Fibroblast of pulmonary artery (primary cell): ENCODE data around the gene WNT5B.

Source experiments
- DNase-seq: peaks from one replicate; pipeline ENCODE4 v3.0.0-alpha.2; 2010; ENCODE audit warnings: low read depth
- H3K4me3 ChIP-seq: replicated peaks from 2 replicates; pipeline ENCODE4 v1.5.1; 2011; ENCODE audit warnings: low read depth, mild to moderate bottlenecking, control low read depth, low read length, moderate library complexity
- TF ChIP-seq, protein P1 (sequence below): IDR thresholded peaks from 2 replicates; pipeline ENCODE4 v1.5.1; 2011; ENCODE audit warnings: mild to moderate bottlenecking, control low read depth, low read length, inconsistent platforms; ENCODE audit errors: missing control alignments

The WNT5B gene

DNA sequence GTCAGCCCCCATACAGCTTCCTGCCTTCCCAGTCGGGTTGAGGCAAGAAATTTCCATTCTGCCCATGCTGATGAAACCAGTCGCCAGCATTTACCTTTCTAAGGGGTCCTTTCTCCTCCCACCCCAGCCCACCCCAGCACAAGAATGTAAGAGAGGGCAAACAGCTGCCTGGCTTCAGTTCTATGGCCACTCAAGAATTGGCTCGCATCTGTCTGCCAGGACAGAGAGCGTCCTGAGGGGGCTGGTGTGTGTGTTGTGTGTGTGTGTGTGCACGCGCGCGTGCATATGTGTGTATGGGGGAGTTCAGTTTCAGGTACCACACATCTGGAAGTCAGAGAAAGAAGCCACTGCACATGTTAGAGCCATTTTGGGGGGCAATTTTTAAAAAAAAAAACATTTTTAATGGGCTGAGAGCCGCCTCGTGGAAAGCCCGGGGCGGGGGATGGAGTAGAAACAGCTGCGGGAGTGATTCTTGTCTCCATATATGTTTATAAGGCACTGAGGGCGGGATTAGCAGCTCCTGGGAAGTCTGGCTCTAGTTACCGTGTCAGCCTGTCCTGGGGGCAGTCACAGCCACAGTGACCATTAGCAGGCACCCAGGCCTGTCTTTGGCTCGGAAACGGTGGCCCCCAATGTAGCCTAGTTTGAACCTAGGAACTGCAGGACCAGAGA lies at the start of gene WNT5B:
WNT5B (plus strand) TSS at position 566 of the 672 bp plus-strand sequence. CDS start 2,124 bp downstream, outside the sequence.
- TF ChIP-seq, protein P1, sequence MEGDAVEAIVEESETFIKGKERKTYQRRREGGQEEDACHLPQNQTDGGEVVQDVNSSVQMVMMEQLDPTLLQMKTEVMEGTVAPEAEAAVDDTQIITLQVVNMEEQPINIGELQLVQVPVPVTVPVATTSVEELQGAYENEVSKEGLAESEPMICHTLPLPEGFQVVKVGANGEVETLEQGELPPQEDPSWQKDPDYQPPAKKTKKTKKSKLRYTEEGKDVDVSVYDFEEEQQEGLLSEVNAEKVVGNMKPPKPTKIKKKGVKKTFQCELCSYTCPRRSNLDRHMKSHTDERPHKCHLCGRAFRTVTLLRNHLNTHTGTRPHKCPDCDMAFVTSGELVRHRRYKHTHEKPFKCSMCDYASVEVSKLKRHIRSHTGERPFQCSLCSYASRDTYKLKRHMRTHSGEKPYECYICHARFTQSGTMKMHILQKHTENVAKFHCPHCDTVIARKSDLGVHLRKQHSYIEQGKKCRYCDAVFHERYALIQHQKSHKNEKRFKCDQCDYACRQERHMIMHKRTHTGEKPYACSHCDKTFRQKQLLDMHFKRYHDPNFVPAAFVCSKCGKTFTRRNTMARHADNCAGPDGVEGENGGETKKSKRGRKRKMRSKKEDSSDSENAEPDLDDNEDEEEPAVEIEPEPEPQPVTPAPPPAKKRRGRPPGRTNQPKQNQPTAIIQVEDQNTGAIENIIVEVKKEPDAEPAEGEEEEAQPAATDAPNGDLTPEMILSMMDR = no peak
- DNase-seq = no peak
- H3K4me3 ChIP-seq = peak within 1 kb of the TSS; percentile 43

DNA sequence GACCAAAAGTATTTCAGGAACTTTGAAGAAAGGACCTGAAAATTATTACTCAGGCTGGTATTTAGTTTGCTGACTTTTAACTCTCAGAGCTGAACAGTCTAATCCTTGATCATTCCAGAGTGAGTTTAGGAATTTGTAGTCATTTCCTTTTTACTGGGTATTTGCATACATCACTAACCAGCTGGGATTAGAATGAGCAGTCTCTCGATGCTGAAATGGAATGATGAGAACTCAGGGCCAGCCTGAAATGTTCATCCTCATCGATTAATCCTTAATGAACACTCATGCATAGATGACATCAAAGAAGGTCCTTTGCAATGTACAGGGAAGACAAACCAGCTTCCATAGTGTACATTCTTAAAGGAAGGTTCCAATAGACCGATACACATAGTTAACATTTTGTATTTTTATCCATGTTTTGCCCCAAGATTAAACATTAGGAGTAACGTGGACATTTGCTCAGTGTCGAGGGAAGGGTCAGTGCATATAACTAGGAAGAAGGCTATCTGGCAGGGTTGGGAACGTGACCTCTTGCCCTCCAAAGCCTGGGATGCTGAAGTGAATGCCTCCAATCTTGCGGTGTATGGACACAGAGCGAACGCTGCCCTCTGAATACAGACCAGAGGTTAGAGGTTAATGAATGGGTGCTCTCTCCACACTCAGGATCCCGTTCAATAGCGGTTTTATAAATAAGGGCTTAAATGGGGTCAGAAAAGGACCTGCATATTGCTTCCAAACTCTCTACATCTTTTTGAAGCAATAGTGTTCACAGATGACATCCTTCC lies 49.2 kb upstream of the WNT5B start:
- peak; percentile 33 for DNase-seq
- TF ChIP-seq, protein P1 = no peak
- no peak overlapping the region for H3K4me3 ChIP-seq

DNA sequence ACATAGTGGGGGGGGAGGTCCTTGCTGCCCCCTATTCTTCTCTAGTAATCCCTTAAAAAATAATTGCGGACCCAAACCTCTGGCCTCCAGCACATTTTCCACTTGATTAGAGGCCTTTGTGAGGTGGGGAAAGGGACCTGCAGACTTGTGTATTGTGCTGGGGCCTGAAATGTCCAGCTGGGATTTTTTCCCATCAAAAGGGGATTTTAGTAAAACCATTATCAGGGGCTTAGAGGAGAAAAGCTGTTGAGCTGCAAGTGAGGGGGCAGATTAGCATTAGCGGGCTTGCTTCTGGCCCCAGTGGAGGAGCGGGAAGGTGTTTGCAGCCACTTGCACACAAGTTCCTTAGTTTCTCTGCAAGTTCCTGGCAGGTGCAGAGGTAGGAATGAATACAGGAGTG lies 48.5 kb upstream of the WNT5B start:
- TF ChIP-seq, protein P1 = no peak
- DNase-seq = no peak
- H3K4me3 ChIP-seq = no peak overlapping the region

DNA sequence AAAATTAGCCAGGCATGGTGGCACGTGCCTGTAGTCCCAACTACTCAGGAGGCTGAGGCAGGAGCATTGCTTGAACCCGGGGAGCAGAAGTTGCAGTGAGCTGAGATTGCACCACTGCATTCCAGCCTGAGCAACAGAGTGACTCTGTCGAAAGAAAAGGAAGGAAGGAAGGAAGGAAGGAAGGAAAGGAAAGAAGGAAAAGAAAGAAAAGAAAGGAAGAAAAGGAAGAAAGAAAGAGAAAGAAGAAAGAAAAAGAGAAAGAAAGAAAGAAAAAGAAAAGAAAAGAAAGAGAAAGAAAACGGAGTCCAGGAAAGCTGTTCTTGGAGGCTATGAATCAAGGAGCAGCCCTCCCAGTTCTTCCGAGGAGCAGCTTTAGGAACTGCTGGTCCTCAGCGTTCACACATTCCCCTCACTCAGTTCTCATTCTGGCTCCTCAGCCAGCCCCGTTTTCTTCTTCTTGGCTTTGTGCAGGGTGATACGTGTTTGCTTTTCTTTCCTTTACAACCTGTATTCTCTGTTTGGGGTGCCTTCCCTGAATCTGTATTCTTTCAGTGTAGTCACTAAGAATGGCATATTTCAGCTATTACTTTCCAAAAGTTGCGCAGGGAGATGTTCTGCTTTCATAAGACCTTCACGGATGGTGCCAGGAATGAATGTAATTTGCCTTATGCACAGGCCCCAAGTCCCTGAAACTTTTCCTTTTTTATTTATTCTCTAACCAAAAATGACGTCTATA lies 46.9 kb upstream of the WNT5B start:
- no peak for DNase-seq
- TF ChIP-seq, protein P1 = no peak
- H3K4me3 ChIP-seq = no peak overlapping the region

DNA sequence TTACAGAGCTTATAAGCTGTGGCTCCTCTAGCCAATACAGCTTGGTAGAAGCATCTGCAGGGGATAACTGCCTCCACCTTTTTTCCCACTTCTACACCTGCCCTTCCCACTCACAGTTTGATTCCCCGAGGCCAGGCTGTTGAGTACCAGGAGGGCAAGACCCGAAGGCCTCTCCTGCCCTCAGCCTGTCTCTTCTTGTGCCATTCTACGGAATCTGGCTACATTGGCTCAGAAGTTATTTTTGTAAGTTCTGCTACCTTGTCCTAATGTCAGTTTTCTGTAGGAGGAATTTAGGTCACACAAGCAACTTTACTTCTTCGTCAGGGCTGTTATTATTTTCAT lies 46.4 kb upstream of the WNT5B start:
- TF ChIP-seq, protein P1 = no peak
- no peak for DNase-seq
- H3K4me3 ChIP-seq = no peak overlapping the region

DNA sequence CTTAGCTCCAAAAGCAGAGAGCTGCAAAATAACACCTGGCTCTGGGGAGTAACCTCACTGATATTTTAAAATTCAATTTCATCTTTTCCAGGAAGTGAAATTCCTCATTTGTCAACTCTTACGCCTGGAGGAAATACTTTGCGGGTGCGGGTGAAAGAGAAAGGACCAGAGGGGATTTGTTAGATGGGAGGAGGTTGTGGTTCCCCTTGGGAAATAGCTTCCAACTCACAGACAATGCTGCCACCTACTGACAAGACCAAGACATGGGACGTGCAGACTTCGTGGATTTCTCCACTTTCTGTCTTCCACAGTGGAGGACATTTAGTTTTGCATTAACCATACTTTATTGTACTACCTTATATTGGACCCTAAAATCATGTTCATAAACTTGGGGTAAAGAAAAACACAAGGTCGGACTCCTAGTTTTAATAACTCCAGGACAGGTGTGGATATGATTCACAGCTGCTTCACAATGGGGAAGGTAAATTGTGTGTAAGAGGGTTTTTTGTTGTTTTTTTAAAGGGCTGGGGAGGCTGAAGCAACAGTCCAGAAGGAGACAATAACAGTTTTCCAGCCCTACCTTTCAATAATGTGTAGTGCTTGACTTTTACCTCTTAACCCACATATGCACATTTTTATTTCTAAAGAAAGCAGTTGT lies 45.5 kb upstream of the WNT5B start:
- peak; percentile 94 for DNase-seq
- TF ChIP-seq, protein P1 = peak; percentile 92
- peak overlapping the region; percentile 38 for H3K4me3 ChIP-seq
